ENCODE data around the gene ATG7. TPM values are rescaled to one million over a fixed set of nuclear protein-coding genes. Genes with fewer than 3 reads are reported as not detected.
"Not testable (repeated sequence)": the region's sequence is repeated elsewhere in the genome, so short reads cannot be mapped to it uniquely, and the experiment has no call there.

The ATG7 gene
- total RNA-seq, 5 donors from 2014 or later (not counting 1 experiment from before 2014, with no cell fraction given): 29.0 to 39.3 (median 37.4) TPM

- H3K9me3 ChIP-seq; H3K27me3 Mint-ChIP-seq; H3K27me3 ChIP-seq (replicated peaks in 1 of 2; ENCODE audit: control insufficient read depth in 2 of 2, extremely low read depth in 1 of 2, insufficient read depth in 2 of 2, low read length in 1 of 2); H3K27ac Mint-ChIP-seq; ATAC-seq (replicated peaks in 1 of 4); H3K27ac ChIP-seq (ENCODE audit: low read length); H3K9me3 Mint-ChIP-seq; DNase-seq; H3K4me3 ChIP-seq (ENCODE audit: control insufficient read depth in 1 of 2, extremely low read depth in 1 of 2, low read length in 1 of 2); H3K36me3 ChIP-seq (ENCODE audit: control insufficient read depth in 2 of 2, extremely low read depth in 1 of 2, insufficient read depth in 1 of 2, low read length in 1 of 2); H3K4me3 Mint-ChIP-seq; POLR2A ChIA-PET; H3K4me1 ChIP-seq (ENCODE audit: control insufficient read depth in 1 of 2, extremely low read depth in 1 of 2, insufficient read depth in 2 of 2, low read length in 2 of 2): not testable (repeated sequence)
- 94% methylated on average over 14 of the region's 27 CpGs for WGBS (ENCODE audit: insufficient coverage)
- Mint-ChIP-seq H3K4me1 (peaks cover 0 to 11% (median 2%) of the 10 kb centered on the region in 3 donors), H3K36me3 (peaks cover 35% of the 10 kb centered on the region)
- CTCF ChIA-PET: interaction anchor here in 1 of 2 donors (0.7 kb wide), 1 partner anchor 136 kb away, joined by 3 read pairs; no protein-coding TSS in a partner anchor
These were observed 241.1 kb downstream of the ATG7 start for GRCh38 chr3:11513125-11513816.

- WGBS (ENCODE audit: insufficient coverage): 91% methylated on average over 3 of the region's 3 CpGs
- H3K27ac Mint-ChIP-seq: no peak overlapping the region
- ChIA-PET CTCF (no interaction called here), POLR2A (interaction anchor here in 1 of 2 donors (0.6 kb wide), 1 partner anchor 1499 kb away, joined by 3 read pairs; no protein-coding TSS in a partner anchor)
- no peaks in the 10 kb centered on the region for H3K9me3 Mint-ChIP-seq
- Histone ChIP-seq H3K4me1 (ENCODE audit: control insufficient read depth in 1 of 2, extremely low read depth in 1 of 2, insufficient read depth in 2 of 2, low read length in 2 of 2) (no peaks in the 10 kb centered on the region), H3K27ac (ENCODE audit: low read length) (no peak overlapping the region), H3K27me3 (replicated peaks in 1 of 2; ENCODE audit: control insufficient read depth in 2 of 2, extremely low read depth in 1 of 2, insufficient read depth in 2 of 2, low read length in 1 of 2) (no peaks in the 10 kb centered on the region), H3K9me3 (no peaks in the 10 kb centered on the region), H3K36me3 (ENCODE audit: control insufficient read depth in 2 of 2, extremely low read depth in 1 of 2, insufficient read depth in 1 of 2, low read length in 1 of 2) (no peaks in the 10 kb centered on the region), H3K4me3 (ENCODE audit: control insufficient read depth in 1 of 2, extremely low read depth in 1 of 2, low read length in 1 of 2) (no peak overlapping the region)
- H3K4me1 Mint-ChIP-seq: peaks cover 0 to 11% (median 2%) of the 10 kb centered on the region in 3 donors
- no peak overlapping the region for H3K4me3 Mint-ChIP-seq
- DNase-seq (no peak), ATAC-seq (replicated peaks in 1 of 4) (no peak)
- peaks cover 35% of the 10 kb centered on the region for H3K36me3 Mint-ChIP-seq
- no peaks in the 10 kb centered on the region for H3K27me3 Mint-ChIP-seq
These were observed 241.6 kb downstream of the ATG7 start for GRCh38 chr3:11513817-11514135.

- Histone ChIP-seq H3K4me1 (ENCODE audit: control insufficient read depth in 1 of 2, extremely low read depth in 1 of 2, insufficient read depth in 2 of 2, low read length in 2 of 2) (no peaks in the 10 kb centered on the region), H3K27ac (ENCODE audit: low read length) (no peak overlapping the region), H3K9me3 (no peaks in the 10 kb centered on the region), H3K27me3 (replicated peaks in 1 of 2; ENCODE audit: control insufficient read depth in 2 of 2, extremely low read depth in 1 of 2, insufficient read depth in 2 of 2, low read length in 1 of 2) (no peaks in the 10 kb centered on the region), H3K36me3 (ENCODE audit: control insufficient read depth in 2 of 2, extremely low read depth in 1 of 2, insufficient read depth in 1 of 2, low read length in 1 of 2) (no peaks in the 10 kb centered on the region), H3K4me3 (ENCODE audit: control insufficient read depth in 1 of 2, extremely low read depth in 1 of 2, low read length in 1 of 2) (no peak overlapping the region)
- no peaks in the 10 kb centered on the region for H3K27me3 Mint-ChIP-seq
- 73% methylated on average over 3 of the region's 7 CpGs for WGBS (ENCODE audit: insufficient coverage)
- H3K4me3 Mint-ChIP-seq: no peak overlapping the region
- ChIA-PET POLR2A (interaction anchor here in 1 of 2 donors (0.6 kb wide), 1 partner anchor 1498 kb away, joined by 3 read pairs; no protein-coding TSS in a partner anchor), CTCF (no interaction called here)
- no peak overlapping the region for H3K27ac Mint-ChIP-seq
- H3K9me3 Mint-ChIP-seq: no peaks in the 10 kb centered on the region
- H3K36me3 Mint-ChIP-seq: peaks cover 39% of the 10 kb centered on the region
- ATAC-seq (replicated peaks in 1 of 4) (no peak), DNase-seq (no peak)
- H3K4me1 Mint-ChIP-seq: peaks cover 0 to 11% (median 2%) of the 10 kb centered on the region in 3 donors
These were observed 242.1 kb downstream of the ATG7 start for GRCh38 chr3:11514191-11514821.

GRCh38 chr3:11517601-11518000, 245.4 kb downstream of the ATG7 start:
- Histone ChIP-seq H3K4me3 (ENCODE audit: control insufficient read depth in 1 of 2, extremely low read depth in 1 of 2, low read length in 1 of 2) (no peak overlapping the region), H3K4me1 (ENCODE audit: control insufficient read depth in 1 of 2, extremely low read depth in 1 of 2, insufficient read depth in 2 of 2, low read length in 2 of 2) (no peaks in the 10 kb centered on the region), H3K27ac (ENCODE audit: low read length) (no peak overlapping the region), H3K36me3 (ENCODE audit: control insufficient read depth in 2 of 2, extremely low read depth in 1 of 2, insufficient read depth in 1 of 2, low read length in 1 of 2) (no peaks in the 10 kb centered on the region), H3K9me3 (no peaks in the 10 kb centered on the region), H3K27me3 (replicated peaks in 1 of 2; ENCODE audit: control insufficient read depth in 2 of 2, extremely low read depth in 1 of 2, insufficient read depth in 2 of 2, low read length in 1 of 2) (no peaks in the 10 kb centered on the region)
- DNase-seq (no peak), ATAC-seq (replicated peaks in 1 of 4) (no peak)
- peak overlapping the region in 1 of 2 donors; percentile 5 for H3K27ac Mint-ChIP-seq
- H3K9me3 Mint-ChIP-seq: no peaks in the 10 kb centered on the region
- H3K36me3 Mint-ChIP-seq: peaks cover 22% of the 10 kb centered on the region
- ChIA-PET CTCF (no interaction called here), POLR2A (no interaction called here)
- WGBS (ENCODE audit: insufficient coverage): 95% methylated on average over 6 of the region's 6 CpGs
- H3K27me3 Mint-ChIP-seq: no peaks in the 10 kb centered on the region
- H3K4me1 Mint-ChIP-seq: peaks cover 0 to 11% (median 2%) of the 10 kb centered on the region in 3 donors
- no peak overlapping the region for H3K4me3 Mint-ChIP-seq

- Histone ChIP-seq H3K36me3 (ENCODE audit: control insufficient read depth in 2 of 2, extremely low read depth in 1 of 2, insufficient read depth in 1 of 2, low read length in 1 of 2) (no peaks in the 10 kb centered on the region), H3K27ac (ENCODE audit: low read length) (no peak overlapping the region), H3K4me1 (ENCODE audit: control insufficient read depth in 1 of 2, extremely low read depth in 1 of 2, insufficient read depth in 2 of 2, low read length in 2 of 2) (peaks cover 0 to 4% of the 10 kb centered on the region in 2 experiments), H3K9me3 (no peaks in the 10 kb centered on the region), H3K4me3 (ENCODE audit: control insufficient read depth in 1 of 2, extremely low read depth in 1 of 2, low read length in 1 of 2) (no peak overlapping the region), H3K27me3 (replicated peaks in 1 of 2; ENCODE audit: control insufficient read depth in 2 of 2, extremely low read depth in 1 of 2, insufficient read depth in 2 of 2, low read length in 1 of 2) (no peaks in the 10 kb centered on the region)
- DNase-seq: no peak
- no peaks in the 10 kb centered on the region for H3K27me3 Mint-ChIP-seq
- ATAC-seq (replicated peaks in 1 of 4): no peak
- ChIA-PET POLR2A (no interaction called here), CTCF (no interaction called here)
- H3K9me3 Mint-ChIP-seq: no peaks in the 10 kb centered on the region
- peaks cover 0 to 7% (median 5%) of the 10 kb centered on the region in 3 donors for H3K4me1 Mint-ChIP-seq
- 93% methylated on average over 8 of the region's 8 CpGs for WGBS (ENCODE audit: insufficient coverage)
- H3K4me3 Mint-ChIP-seq: no peak overlapping the region
- H3K27ac Mint-ChIP-seq: no peak overlapping the region
- peaks cover 15% of the 10 kb centered on the region for H3K36me3 Mint-ChIP-seq
These were observed 249.0 kb downstream of the ATG7 start for GRCh38 chr3:11521167-11521566.

GRCh38 chr3:11522398-11522715, 250.2 kb downstream of the ATG7 start:
- no peak overlapping the region for H3K27ac ChIP-seq (ENCODE audit: low read length)
- Mint-ChIP-seq H3K27me3 (no peaks in the 10 kb centered on the region), H3K4me1 (peaks cover 0 to 7% (median 5%) of the 10 kb centered on the region in 3 donors), H3K4me3 (no peak overlapping the region), H3K9me3 (peaks cover 0 to 2% (median 0%) of the 10 kb centered on the region in 3 donors), H3K27ac (no peak overlapping the region), H3K36me3 (peaks cover 22% of the 10 kb centered on the region)
- H3K9me3 ChIP-seq: no peaks in the 10 kb centered on the region
- 100% methylated on average over 4 of the region's 5 CpGs for WGBS (ENCODE audit: insufficient coverage)
- H3K27me3 ChIP-seq (replicated peaks in 1 of 2; ENCODE audit: control insufficient read depth in 2 of 2, extremely low read depth in 1 of 2, insufficient read depth in 2 of 2, low read length in 1 of 2): no peaks in the 10 kb centered on the region
- peaks cover 0 to 4% of the 10 kb centered on the region in 2 experiments for H3K4me1 ChIP-seq (ENCODE audit: control insufficient read depth in 1 of 2, extremely low read depth in 1 of 2, insufficient read depth in 2 of 2, low read length in 2 of 2)
- ATAC-seq (replicated peaks in 1 of 4) (no peak), DNase-seq (no peak)
- H3K36me3 ChIP-seq (ENCODE audit: control insufficient read depth in 2 of 2, extremely low read depth in 1 of 2, insufficient read depth in 1 of 2, low read length in 1 of 2): no peaks in the 10 kb centered on the region
- POLR2A ChIA-PET: no interaction called here
- CTCF ChIA-PET: no interaction called here
- H3K4me3 ChIP-seq (ENCODE audit: control insufficient read depth in 1 of 2, extremely low read depth in 1 of 2, low read length in 1 of 2): no peak overlapping the region

All from T-cell (primary cell).